Measurements from ENCODE around the gene NBEA.
"Not testable (repeated sequence)": the region's sequence is repeated elsewhere in the genome, so short reads cannot be mapped to it uniquely, and the experiment has no call there.

Gene NBEA

GRCh38 chr13:35387682-35388250 is 445.7 kb downstream of the NBEA start:
- DNase-seq (ENCODE audit: low read depth in 2 of 2), result no peak

DNA sequence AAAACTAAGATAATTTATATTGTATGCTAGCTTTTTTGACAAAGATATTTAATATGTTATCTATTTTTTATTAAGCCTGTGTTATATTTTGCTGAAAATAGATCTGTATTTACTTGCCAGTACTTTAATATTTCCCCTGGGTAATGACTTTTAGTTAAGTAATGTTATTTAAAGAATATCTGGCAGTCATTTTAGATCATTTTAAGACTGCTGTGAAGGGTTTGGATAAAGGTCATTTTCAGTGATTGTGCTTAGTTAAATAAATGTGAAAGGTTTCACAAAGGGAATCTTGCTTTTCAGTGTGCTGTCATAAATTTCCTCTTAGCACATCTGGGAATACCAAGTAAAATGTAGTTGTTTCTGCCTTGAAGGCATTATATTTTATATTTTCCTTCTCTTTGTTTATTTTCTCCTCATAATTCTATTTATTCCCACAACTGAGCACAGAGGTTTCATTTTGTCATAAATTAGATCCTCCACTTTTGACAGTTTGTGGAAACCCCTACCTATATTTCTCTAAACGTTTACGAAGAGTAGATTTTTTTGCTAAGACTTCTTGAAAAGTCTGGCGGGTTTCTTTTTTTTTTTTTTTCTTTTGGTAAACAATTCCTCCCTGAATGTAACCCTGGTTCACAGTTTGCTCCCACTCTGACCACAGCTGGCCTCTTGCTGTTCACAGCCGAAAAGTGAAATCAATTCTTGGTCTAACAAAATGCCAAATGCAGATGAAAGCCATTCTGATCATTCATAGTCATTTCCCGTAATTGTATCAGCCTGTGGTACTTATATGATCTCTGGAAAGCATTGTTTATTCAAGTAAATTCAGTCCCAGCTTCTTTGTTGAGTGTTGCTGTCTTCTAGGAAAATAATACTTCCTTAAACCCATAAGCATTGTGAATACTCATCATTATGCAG is 446.6 kb downstream of the NBEA start:
- no peak for DNase-seq (ENCODE audit: low read depth in 2 of 2)

DNA sequence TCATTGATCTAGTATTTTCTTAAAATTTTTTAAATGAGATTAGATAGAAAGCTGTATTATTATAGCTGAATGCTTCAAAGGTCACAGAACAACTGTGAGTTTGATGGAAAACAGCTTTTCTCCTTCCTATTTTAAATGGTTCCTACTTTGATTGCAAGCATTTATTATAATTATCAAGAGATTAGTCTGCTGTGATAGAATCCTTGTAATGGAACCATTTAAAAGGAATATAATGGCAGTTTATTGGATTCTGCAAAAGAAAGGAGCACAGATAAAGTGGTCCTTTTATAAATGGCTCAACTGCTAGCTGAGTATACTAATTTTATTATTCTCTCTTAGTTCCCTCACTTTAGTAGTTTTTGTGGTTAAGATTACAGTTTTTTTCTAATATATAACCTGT is 447.5 kb downstream of the NBEA start:
- DNase-seq (ENCODE audit: low read depth in 2 of 2), result no peak

DNA sequence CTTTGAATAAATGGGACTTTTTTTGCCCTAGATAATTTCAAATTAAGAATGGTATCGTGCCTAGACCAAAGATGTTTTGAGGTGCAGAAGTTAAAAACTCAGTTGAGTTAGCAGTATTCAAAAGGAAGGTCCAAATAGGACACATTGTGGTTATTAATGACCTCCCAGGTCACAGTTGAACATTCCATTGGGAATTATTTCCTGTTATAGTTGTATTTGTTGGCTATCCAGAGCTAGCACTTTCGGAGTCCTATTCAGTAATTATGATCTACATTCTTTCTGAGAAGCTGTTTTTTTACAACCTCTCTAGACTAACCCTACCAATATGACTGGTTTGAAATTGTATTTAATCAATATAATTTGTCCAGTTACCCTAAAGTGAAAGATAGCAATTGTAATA is 450.7 kb downstream of the NBEA start:
- DNase-seq (ENCODE audit: low read depth in 2 of 2), result no peak

DNA sequence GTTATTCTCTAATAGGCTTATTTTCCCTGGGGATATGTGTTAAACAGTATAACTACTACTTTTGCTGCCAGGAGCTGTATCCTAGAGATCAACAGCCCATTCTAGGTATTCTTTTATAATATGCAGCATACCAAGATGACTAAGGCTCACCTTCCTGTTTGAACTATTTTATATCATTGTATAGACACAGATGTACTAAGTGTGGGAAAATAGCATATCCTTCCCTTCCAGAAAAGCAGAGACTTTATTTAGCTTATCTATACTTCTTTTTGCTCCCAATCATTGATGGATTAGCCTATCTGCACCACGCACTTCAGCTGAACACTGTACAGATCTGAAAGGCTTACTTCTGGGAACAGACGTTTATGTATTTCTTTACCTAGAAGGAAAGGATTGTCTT is 451.8 kb downstream of the NBEA start:
- no peak for DNase-seq (ENCODE audit: low read depth in 2 of 2)

DNA sequence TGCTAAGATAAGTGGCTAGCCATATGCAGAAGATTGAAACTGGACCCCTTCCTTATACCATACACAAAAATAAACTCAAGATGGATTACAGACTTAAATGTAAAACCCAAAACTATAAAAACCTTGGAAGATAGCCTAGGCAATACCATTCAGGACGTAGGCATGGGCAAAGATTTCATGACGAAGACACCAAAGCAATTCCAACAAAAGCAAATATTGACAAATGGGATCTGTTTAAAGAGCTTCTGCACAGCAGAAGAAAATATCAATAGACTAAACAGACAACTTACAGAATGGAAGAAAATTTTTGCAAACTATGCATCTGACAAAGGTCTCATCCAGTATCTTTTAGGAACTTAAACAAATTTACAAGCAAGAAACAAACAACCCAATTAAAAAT is 466.2 kb downstream of the NBEA start:
- DNase-seq (ENCODE audit: low read depth in 2 of 2), result not testable (repeated sequence)

DNA sequence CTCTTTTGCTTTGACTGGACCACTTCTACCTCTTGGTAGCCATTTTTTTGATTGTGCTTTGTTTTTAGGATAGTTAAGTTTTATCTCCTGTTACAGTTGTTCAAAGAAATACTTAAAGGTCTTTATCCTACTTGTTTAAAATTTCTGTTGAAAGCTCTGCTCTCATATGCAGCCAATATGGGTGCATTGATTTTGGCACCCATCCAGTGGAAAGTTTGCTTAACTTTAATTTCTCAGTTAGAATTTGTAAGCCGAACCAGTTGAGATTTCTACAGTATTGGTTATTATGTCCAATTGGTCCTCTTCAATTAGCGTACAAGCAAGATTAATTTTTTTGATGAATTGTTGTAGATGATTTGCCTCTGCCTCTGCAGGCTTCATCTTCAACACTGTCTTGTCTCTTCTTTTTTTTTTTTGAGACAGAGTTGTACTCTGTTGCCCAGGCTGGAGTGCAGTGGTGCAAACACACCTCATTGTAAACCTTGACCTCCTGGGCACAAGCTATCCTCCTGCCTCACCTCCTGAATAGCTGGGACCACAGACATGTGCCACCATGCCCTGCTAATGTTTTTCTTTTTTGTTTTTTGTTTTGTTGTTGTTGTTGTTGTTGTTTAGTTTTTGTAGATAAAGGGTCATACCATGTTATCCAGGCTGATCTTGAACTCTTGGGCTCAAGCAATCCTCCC is 469.1 kb downstream of the NBEA start:
- no peak for DNase-seq (ENCODE audit: low read depth in 2 of 2)

DNA sequence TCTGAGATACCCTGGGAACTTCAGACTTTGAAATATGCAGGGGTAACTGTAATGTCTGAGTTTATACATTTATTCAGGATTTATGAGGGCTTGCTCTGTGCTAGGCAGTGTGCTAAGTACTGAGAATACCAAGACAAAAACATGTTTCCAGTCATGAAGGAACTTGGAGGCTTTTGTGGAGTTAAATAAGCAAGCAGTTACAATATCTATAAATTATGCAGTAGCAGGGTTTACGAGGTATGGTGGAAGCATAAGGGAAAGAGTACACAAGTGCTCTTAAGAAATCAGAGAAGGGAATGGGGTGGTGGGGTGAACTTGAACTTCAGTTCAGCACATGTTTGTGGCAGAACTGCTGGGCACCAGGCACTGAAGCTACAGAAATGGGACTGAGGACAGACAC is 506.4 kb downstream of the NBEA start:
- no peak for DNase-seq (ENCODE audit: low read depth in 2 of 2)

- DNase-seq (ENCODE audit: low read depth in 2 of 2), result no peak
Measured at GRCh38 chr13:35449821-35450220, 507.8 kb downstream of the NBEA start.

DNA sequence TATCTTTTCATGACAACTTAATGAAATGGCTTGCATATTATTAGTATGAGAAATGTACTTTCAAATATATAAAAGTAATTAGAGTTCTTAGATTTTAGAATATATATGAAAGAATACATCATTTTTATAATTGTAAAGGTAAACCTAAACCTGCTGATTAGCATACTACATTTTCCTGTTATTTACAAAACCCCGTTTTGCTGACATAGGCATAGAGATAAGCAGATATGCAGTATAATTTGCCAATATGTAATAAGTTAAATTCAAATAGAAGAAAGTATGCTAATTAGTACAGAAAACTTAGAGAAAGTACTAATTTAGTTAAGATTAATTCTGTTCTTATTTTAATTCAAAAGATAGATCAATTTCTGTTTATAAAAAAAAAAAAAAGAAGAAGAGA is 513.0 kb downstream of the NBEA start:
- no peak for DNase-seq (ENCODE audit: low read depth in 2 of 2)

- DNase-seq (ENCODE audit: low read depth in 2 of 2), result no peak
Measured at GRCh38 chr13:35457258-35457657, 515.2 kb downstream of the NBEA start.

DNA sequence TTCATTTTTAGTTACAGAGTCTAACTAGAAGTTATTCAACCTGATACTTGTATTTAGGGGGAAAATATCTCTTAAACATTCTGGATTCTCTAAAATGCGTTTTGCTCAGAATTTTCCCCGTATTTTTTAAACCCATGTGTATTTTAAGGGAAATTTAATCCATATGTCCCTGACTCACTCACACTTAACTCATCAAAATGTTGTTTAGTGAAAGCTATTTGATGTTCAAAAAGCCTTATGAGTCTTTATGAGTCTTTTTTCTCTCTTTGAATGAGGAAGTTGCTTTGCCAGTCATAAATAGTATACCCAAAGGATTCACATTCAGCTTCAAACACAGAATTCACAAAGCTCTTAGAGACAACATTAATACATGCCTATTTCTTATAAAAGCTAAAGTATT is 518.0 kb downstream of the NBEA start:
- DNase-seq (ENCODE audit: low read depth in 2 of 2), result no peak

- DNase-seq (ENCODE audit: low read depth in 2 of 2), result no peak
Measured at GRCh38 chr13:35465371-35465770, 523.3 kb downstream of the NBEA start.

DNA sequence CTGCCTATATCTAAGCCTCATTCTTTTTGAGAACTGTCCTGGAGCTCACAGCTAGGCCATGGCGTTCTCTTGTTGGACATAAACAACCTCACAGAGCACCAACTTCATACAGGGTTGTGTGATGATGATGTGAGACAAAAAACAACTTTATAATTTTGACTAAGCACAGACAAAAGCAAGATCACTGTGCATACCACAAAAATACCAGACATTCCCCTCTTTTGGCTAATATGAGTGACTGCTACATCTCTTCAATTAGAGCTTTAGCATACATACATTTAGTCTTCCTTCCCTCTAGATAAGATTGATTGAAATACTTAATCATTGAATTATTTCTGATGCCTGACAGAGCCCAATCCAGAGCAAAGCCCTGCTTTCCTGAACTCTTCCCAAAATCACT is 526.1 kb downstream of the NBEA start:
- DNase-seq (ENCODE audit: low read depth in 2 of 2), result no peak

GRCh38 chr13:35469806-35470525 is 527.9 kb downstream of the NBEA start:
- no peak for DNase-seq (ENCODE audit: low read depth in 2 of 2)

- no peak for DNase-seq (ENCODE audit: low read depth in 2 of 2)
Measured at GRCh38 chr13:35470671-35471661, 528.9 kb downstream of the NBEA start.

DNA sequence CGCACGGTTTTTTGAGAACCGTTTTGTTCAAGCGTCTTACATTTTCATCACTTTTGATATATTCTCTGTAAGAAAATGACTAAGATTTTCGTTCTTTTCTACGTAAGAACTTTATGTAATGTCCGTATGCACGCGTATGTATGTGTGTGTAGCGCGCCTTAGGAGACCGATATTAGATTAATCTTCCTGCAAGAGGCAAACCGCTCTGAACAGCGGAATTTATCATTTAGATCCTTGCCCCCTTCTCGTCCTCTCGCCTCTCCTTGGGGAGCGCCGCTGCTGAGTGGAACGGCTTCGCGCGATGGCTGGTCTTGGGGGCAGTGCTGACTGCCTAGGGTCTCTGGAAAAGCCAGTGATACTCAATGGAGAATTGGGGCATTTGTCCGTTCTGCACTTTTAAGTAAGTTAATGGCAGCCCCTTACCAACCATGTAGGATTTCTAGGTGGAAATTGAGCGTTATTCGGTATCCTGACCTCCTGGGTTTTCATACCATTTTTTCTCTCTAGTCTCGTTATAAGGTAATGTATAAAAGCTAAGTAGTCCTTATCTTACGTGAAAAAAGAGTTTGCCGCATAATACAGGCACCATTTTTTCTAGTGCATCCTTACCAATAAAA is 529.7 kb downstream of the NBEA start:
- DNase-seq (ENCODE audit: low read depth in 2 of 2), result no peak

- no peak for DNase-seq (ENCODE audit: low read depth in 2 of 2)
Measured at GRCh38 chr13:35472323-35472881, 530.3 kb downstream of the NBEA start.

DNA sequence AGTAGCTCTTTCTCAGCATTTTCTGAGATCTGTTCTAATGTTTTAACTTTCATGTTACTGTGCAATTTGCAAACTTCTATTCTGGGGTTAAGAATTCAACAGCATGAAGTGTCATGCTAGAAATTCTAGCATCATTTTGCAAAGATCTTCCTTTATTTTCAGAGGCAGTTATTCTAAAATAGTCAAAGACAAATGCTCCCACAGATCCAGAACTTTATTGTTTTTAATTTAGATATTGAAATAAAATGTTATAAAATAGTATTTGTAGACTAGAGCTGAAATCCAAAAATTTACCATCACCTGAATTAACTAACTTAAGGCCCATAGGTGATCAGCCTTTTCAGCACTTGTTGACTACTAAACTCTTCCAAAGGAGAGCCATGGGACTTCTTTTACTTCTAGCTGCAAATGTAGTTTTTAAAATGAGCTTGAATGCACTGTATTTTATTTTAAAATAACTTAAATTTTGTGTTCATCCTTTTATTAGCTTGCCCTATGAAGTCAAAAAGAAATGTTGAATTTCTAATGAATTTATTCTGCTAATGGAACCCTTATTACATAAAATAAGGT is 531.2 kb downstream of the NBEA start:
- DNase-seq (ENCODE audit: low read depth in 2 of 2), result no peak

- DNase-seq (ENCODE audit: low read depth in 2 of 2), result no peak
Measured at GRCh38 chr13:35473802-35474201, 531.7 kb downstream of the NBEA start.
